Measurements from ENCODE around the gene CHMP4A.

The CHMP4A gene

DNA sequence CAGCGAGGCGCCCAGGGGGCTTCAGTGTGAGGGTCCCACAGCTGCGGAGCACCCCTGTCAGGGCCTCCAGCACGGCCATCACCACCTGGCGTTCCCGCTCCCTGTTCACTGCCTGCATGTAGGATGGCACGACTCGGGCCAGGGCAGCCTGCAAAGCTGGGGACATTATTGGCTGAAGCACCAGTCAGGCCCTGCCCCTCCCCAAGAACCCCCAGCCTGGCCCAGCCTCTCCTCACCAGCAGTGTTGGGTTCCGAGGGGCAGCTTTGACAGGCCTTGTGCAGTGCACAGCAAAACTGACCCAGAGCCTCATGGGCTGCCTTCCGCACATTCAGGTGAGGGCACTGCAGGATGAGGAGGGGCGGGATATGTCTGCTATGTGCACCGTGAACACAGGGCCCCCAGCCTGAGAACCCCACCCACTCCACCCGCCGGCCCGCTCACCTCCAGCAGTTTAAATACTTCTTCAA, 30.2 kb downstream of the CHMP4A start:
- Histone ChIP-seq H3K9me3 (no peaks in the 10 kb centered on the region), H3K27me3 (no peaks in the 10 kb centered on the region), H3K4me3 (ENCODE audit: low read depth, low read length) (no peak overlapping the region), H3K4me1 (no peaks in the 10 kb centered on the region), H3K36me3 (peaks cover 90% of the 10 kb centered on the region)
- no peak for TF ChIP-seq CTCF (IDR thresholded peaks at IDR 0.05; ENCODE audit: low read depth, low read length)
- no peak for DNase-seq

DNA sequence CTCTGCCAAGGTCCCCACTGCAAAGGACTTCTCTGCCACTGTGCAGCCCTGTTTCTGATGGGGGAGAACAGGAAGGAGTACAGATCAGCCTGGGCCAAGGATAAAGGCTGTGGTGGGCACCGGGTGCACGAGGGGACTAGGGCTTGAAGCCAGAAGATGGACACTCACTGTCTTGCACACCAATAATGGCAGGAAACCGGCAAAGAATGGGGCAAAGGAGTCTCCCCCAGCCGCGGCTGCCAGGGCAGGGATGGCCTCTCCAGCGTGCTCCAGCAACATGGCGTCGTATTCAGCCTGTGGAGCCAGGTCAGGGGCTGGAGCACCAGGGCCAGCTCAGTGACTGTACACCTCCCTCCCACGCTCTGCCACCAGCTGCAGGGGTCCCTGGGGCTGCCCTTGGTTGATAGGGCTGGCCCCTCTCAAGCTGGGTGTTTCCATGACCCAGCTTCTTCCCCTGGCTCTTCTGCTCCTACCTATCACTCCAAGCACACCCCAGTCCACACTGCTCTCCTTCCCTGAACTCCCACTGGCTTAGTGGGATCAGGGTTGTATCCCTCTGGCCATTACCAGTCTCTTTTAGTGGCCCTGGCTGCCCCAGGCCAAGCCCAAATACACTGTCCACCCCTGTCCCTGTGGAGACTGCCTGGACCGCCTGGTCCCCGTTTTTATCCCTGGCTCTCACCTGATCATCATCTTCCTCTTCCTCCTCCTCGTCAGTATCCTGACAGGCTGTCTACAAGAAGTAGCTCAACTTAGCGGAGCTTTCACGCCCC, 31.0 kb downstream of the CHMP4A start:
- Histone ChIP-seq H3K4me1 (no peaks in the 10 kb centered on the region), H3K4me3 (ENCODE audit: low read depth, low read length) (no peak overlapping the region), H3K36me3 (peaks cover 89% of the 10 kb centered on the region), H3K27me3 (no peaks in the 10 kb centered on the region), H3K9me3 (no peaks in the 10 kb centered on the region)
- no peak for DNase-seq
- TF ChIP-seq CTCF (IDR thresholded peaks at IDR 0.05; ENCODE audit: low read depth, low read length): no peak

DNA sequence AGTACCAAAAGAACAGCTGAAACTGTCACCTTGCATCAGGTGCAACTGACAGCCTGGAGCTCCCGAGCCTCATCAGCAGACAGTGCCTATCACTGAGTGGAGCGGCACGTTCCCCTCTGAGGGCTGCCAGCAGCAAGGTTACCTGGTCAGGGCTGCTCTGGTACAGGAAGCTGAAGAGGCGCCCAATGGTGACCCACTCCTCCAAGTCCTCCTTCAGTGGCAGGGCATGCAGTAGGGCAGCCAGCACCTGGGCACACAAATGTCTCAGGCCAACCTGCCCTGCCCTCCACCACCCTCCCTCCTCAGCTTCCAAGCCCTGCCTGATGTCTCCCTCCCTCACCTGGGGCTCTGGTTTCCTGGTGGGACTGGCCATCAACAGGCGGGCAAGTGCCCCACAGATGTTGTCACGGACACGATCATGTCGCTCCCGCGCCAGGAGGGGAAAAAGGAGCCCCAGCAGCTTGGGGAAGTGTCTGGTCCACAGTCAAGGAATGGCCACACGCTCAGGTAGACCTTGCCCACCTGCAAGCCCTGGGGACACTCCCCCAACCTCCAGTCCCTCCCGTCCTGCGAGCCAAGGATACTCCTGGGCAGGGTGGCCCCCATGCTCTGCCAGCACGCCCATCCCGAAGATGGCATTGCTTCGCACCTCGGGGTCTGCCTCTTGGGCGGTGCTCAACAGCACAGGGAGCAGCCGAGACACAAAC, 31.8 kb downstream of the CHMP4A start:
- Histone ChIP-seq H3K27me3 (no peaks in the 10 kb centered on the region), H3K4me3 (ENCODE audit: low read depth, low read length) (no peak overlapping the region), H3K36me3 (peaks cover 85% of the 10 kb centered on the region), H3K9me3 (no peaks in the 10 kb centered on the region), H3K4me1 (no peaks in the 10 kb centered on the region)
- no peak for DNase-seq
- no peak for TF ChIP-seq CTCF (IDR thresholded peaks at IDR 0.05; ENCODE audit: low read depth, low read length)

- Histone ChIP-seq H3K27me3 (no peaks in the 10 kb centered on the region), H3K4me3 (ENCODE audit: low read depth, low read length) (no peak overlapping the region), H3K9me3 (no peaks in the 10 kb centered on the region), H3K4me1 (no peaks in the 10 kb centered on the region), H3K36me3 (peaks cover 72% of the 10 kb centered on the region)
- no peak for DNase-seq
- TF ChIP-seq CTCF (IDR thresholded peaks at IDR 0.05; ENCODE audit: low read depth, low read length): no peak
These were observed 33.1 kb downstream of the CHMP4A start for GRCh38 chr14:24179961-24180796.

DNA sequence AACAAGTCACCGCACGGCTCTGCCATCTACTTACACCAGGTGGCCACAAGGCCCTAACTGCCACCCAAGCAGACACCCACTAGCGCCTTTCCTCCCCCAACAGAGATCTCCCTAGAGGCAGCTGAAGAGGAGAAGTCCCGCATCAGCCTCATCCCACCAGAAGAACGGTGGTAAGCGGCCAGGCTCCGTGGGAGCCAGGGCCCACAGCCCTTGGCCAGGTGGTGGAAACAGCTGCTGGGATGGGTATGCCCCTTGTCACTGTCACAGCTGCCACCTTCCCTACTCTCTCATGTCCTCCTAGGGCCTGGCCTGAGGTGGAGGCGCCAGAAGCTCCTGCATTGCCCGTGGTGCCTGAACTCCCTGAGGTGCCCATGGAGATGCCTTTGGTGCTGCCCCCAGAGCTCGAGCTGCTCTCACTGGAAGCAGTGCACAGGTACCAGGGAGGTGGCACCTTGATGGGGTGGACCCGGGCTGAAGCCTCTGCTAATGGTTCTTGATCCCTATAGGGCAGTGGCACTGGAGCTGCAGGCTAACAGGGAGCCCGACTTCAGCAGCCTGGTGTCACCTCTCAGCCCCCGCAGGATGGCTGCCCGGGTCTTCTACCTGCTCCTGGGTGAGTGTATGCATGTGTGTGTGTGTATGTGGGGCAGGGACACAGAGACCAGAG, 33.9 kb downstream of the CHMP4A start:
- TF ChIP-seq CTCF (IDR thresholded peaks at IDR 0.05; ENCODE audit: low read depth, low read length): no peak
- no peak for DNase-seq
- peaks cover 64% of the 10 kb centered on the region for H3K36me3 ChIP-seq
- no peak overlapping the region for H3K4me3 ChIP-seq (ENCODE audit: low read depth, low read length)
- H3K4me1 ChIP-seq: no peaks in the 10 kb centered on the region
- no peaks in the 10 kb centered on the region for H3K9me3 ChIP-seq
- H3K27me3 ChIP-seq: no peaks in the 10 kb centered on the region

Data from BE2C (cell line).